Right lung (tissue), 5 donors: ENCODE results near the gene TPI1. TPM values are rescaled to one million over a fixed set of nuclear protein-coding genes. Genes with fewer than 3 reads are reported as not detected.

ENCODE experiments used
- DNase-seq, 2 donors: peaks; one replicate each; pipeline ENCODE4 v3.0.0-alpha.2; 2013
- polyA plus RNA-seq, 5 donors: library from polyadenylated mRNA; unstranded; fragments of 120-200 nt; gene quantifications; one replicate each; pipeline versions ENCODE4 v1.2.1 to v1.2.3, GENCODE V29; 2013; ENCODE audit warnings: inconsistent platforms in 1 of 5, low replicate concordance in 1 of 5; ENCODE audit not compliant: insufficient read length in 5 of 5, insufficient read depth in 1 of 5

TPI1 gene
- polyA plus RNA-seq, 5 donors: 420 to 565 (median 460) TPM

DNA sequence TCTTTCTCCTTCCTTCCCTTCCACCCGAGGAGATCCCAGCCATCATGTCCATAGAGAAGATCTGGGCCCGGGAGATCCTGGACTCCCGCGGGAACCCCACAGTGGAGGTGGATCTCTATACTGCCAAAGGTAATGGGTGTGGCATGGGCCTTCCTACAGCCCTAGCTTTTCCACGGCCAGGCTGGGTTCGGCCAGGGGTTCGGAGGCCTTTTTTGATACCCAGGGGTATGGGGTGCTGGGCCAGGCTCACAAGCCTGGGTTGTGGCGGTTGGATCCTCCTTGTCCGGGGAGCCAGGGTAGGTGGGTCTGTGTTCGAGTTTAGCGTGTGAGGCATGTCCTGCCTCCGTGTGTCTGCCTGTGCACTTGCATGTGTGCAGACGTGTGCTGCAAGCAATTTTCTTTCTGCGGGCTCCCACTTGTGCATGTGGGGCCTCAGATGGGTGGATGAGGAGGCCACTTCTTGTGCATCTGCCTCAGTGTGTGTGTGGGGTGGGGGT, 48.5 kb downstream of the TPI1 start:
- no peak for DNase-seq

DNA sequence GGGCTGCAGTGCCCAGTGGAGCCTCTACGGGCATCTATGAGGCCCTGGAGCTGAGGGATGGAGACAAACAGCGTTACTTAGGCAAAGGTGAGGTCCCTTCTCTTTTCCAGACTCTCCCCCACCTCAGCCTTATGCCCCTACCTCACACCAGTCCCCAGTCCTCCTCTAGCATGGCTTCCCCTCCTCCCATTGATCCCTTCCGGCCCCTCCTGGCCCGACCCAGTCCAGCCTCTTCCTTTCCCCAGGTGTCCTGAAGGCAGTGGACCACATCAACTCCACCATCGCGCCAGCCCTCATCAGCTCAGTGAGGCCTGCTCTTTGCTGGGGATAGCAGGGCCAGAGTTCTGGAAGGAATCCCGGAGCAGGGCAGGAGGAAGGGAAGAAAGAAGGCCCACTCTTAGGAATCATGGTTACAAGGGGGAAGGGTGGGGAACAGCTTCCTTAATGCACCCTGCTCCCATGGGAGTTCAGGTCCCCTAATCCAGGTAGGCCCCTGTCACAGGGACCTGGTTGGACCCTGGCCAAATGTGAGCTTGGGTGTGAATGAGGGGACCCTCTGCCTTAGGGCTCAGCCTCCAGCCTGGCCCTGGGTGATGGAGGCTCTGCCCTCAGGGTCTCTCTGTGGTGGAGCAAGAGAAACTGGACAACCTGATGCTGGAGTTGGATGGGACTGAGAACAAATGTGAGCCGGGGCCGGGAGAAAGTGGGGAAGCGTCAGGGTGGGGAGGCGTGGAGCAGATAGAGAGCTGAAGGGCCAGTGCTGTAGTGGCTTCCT, 49.3 kb downstream of the TPI1 start:
- DNase-seq: no peak

DNA sequence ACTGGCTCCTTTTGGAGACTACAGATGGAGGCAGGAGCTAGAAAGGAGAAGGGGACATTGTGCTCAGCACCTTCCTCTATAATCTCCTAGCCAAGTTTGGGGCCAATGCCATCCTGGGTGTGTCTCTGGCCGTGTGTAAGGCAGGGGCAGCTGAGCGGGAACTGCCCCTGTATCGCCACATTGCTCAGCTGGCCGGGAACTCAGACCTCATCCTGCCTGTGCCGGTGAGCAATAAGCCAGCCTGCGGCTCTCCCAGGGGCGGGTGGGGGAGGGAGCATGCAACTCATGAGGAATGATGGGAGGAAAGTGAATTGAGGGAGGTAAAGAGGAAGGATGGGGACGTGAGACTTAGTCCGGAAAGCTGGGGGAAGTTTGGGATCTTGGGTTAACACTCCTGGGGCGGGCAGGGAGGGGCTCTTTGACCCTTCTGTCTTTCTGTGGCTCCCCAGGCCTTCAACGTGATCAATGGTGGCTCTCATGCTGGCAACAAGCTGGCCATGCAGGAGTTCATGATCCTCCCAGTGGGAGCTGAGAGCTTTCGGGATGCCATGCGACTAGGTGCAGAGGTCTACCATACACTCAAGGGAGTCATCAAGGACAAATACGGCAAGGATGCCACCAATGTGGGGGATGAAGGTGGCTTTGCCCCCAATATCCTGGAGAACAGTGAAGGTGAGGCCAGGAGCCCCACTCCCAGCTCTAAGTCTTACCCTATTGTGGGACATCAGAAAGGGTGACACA, 50.3 kb downstream of the TPI1 start:
- DNase-seq: no peak

DNA sequence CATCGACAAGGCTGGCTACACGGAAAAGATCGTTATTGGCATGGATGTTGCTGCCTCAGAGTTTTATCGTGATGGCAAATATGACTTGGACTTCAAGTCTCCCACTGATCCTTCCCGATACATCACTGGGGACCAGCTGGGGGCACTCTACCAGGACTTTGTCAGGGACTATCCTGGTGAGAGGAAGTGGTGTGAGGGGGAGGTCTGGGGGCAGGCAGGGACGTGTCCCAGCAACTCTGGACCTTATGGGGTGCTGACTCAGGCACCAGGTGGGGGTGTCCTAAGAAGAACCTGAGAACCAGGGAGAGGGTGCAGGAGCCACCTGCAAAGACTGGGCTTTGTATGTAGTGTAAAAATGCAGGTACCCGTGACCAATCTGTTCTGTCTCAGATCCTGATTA, 52.3 kb downstream of the TPI1 start:
- DNase-seq: no peak

Other genes starting within 250 kb of the TPI1 start
- gene LPAR5, start 231.6 kb upstream of the TPI1 start, polyA plus RNA-seq: 1 to 10 TPM; 1.3 to 2.1 (median 1.3) TPM
- 1 to 10 TPM; 5.5 to 7.4 (median 6.5) TPM for gene ACRBP, start 220.1 kb upstream of the TPI1 start, polyA plus RNA-seq
- gene ING4, start 204.4 kb upstream of the TPI1 start, polyA plus RNA-seq: 100 to 1,000 TPM in 3 of 5 donors, 10 to 100 TPM in 2; 89.5 to 116 (median 109) TPM
- 10 to 100 TPM; 79.4 to 98.5 (median 86.1) TPM for gene ZNF384, start 178.2 kb upstream of the TPI1 start, polyA plus RNA-seq
- 10 to 100 TPM in 1 of 5 donors, 1 to 10 TPM in 4; 5.2 to 10.4 (median 6.7) TPM for gene PIANP, start 166.7 kb upstream of the TPI1 start, polyA plus RNA-seq
- 10 to 100 TPM; 48.4 to 59.1 (median 56.3) TPM for gene COPS7A, start 143.5 kb upstream of the TPI1 start, polyA plus RNA-seq
- gene MLF2, start 114.4 kb upstream of the TPI1 start, polyA plus RNA-seq: 100 to 1,000 TPM; 147 to 203 (median 179) TPM
- gene PTMS, start 101.2 kb upstream of the TPI1 start, polyA plus RNA-seq: 1,000 to 10,000 TPM in 1 of 5 donors, 100 to 1,000 TPM in 4; 621 to 1,050 (median 719) TPM
- gene LAG3, start 95.0 kb upstream of the TPI1 start, polyA plus RNA-seq: 1 to 10 TPM; 1.3 to 2.9 (median 1.7) TPM
- 100 to 1,000 TPM in 1 of 5 donors, 10 to 100 TPM in 4; 73.5 to 108 (median 89.3) TPM for gene CD4, start 78.0 kb upstream of the TPI1 start, polyA plus RNA-seq
- gene GPR162, start 45.7 kb upstream of the TPI1 start, polyA plus RNA-seq: 10 to 100 TPM in 4 of 5 donors, 1 to 10 TPM in 1; 7.1 to 17.0 (median 12.1) TPM
- 10 to 100 TPM; 14.5 to 40.9 (median 21.7) TPM for gene P3H3, start 39.1 kb upstream of the TPI1 start, polyA plus RNA-seq
- 1 to 10 TPM; 3.5 to 8.4 (median 6.0) TPM for gene GNB3, start 26.6 kb upstream of the TPI1 start, polyA plus RNA-seq
- 10 to 100 TPM; 23.4 to 69.1 (median 38.0) TPM for gene CDCA3, start 16.2 kb upstream of the TPI1 start, polyA plus RNA-seq
- gene USP5, start 15.4 kb upstream of the TPI1 start, polyA plus RNA-seq: 10 to 100 TPM; 46.9 to 65.2 (median 53.2) TPM
- 10 to 100 TPM in 1 of 5 donors, 1 to 10 TPM in 4; 4.1 to 17.1 (median 5.6) TPM for gene SPSB2, start 5.8 kb downstream of the TPI1 start, polyA plus RNA-seq
- gene LRRC23, start 37.3 kb downstream of the TPI1 start, polyA plus RNA-seq: 10 to 100 TPM; 14.1 to 34.8 (median 26.6) TPM
- gene ENO2, start 47.0 kb downstream of the TPI1 start, polyA plus RNA-seq: 10 to 100 TPM in 4 of 5 donors, 1 to 10 TPM in 1; 9.0 to 17.8 (median 14.9) TPM
- gene ATN1, start 60.4 kb downstream of the TPI1 start, polyA plus RNA-seq: 100 to 1,000 TPM in 3 of 5 donors, 10 to 100 TPM in 2; 80.2 to 135 (median 118) TPM
- 10 to 100 TPM in 1 of 5 donors, 1 to 10 TPM in 2, not detected in 2; 5.9 to 20.2 (median 7.9) TPM for gene RNU7-1, start 76.3 kb downstream of the TPI1 start, polyA plus RNA-seq
- 100 to 1,000 TPM; 179 to 281 (median 188) TPM for gene C12orf57, start 76.5 kb downstream of the TPI1 start, polyA plus RNA-seq
- gene PTPN6, start 83.8 kb downstream of the TPI1 start, polyA plus RNA-seq: 10 to 100 TPM; 15.1 to 21.8 (median 19.0) TPM
- gene PHB2, start 103.1 kb downstream of the TPI1 start, polyA plus RNA-seq: 100 to 1,000 TPM; 274 to 333 (median 302) TPM
- 10 to 100 TPM; 43.5 to 52.7 (median 50.2) TPM for gene EMG1, start 103.4 kb downstream of the TPI1 start, polyA plus RNA-seq
- 10 to 100 TPM; 56.7 to 67.9 (median 60.4) TPM for gene LPCAT3, start 150.9 kb downstream of the TPI1 start, polyA plus RNA-seq
- 100 to 1,000 TPM in 4 of 5 donors, 10 to 100 TPM in 1; 97.0 to 139 (median 120) TPM for gene C1S, start 193.2 kb downstream of the TPI1 start, polyA plus RNA-seq
- 10 to 100 TPM; 78.8 to 96.0 (median 90.9) TPM for gene C1R, start 224.9 kb downstream of the TPI1 start, polyA plus RNA-seq
- gene C1RL, start 241.7 kb downstream of the TPI1 start, polyA plus RNA-seq: 10 to 100 TPM; 46.5 to 66.7 (median 59.0) TPM